Measurements from ENCODE around the gene ZBTB17.
A peak's percentile ranks its signal among the peaks of the same experiment; 100 is the strongest.

ZBTB17 gene

DNA sequence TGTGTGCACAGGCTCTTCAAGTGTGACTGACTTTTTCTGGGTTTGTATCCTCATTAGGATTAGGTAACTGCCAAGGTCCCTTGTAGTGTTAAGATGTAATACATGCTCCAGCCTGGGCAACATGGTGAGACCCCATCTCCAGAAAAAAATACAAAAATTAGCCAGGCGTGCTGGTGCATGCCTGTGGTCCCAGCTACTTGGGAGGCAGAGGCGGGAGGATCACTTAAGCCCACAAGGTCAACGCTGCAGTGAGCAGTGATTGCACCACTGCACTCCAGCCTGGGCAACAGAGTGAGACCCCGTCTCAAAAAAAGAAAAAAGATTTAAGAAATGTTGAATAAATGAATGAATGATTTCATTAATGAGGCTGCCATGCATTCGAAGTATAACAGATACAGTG, 15.1 kb downstream of the ZBTB17 start:
- no peak for DNase-seq (ENCODE audit: low spot score)

DNA sequence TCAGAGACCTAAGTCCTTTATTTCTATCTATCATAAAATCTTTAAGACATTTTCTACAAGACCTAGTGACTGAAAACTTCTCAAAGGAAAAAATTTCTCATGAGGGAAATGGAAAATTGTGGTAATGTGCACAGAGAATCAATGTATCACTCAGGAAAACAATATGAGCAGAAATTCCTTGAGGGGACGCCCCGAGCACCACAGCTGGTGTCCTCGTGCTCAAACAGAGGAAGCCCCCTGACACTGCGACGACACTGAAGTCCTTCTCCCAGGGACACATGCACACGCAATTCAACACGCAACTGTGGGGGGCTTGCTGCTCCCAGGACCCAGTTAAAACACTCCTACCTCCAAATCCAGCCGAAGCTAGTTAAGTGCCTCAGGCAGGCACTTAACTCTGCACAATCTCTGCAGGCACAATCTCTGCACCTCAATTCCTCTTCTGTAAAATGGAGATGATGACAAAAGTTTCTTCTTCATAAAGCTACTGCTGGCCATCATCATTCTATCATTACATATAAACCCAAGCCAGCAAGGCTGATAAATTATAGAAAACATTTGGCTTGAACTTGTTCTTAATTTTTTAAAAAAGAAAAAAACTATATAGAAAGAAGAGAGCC, 16.0 kb downstream of the ZBTB17 start:
- DNase-seq (ENCODE audit: low spot score) = no peak

DNA sequence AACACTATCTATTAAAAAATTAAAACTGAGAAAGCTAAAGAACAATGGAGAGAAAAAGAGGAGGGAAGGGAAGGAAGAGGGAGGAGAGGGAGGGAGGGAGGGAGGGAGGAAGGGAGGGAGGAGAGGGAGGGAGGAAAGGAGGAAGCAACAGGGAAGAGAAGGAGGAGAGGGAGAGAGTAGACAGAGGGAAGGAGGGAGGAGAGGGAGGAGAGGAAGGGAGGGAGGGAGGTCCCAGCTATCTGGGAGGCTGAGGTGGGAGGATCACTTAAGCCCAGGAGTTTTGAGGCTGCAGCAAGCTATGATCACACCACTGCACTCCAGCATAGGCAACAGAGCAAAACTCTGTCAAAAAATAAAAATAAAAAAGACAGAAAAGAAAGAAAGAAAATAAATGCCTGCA, 16.5 kb downstream of the ZBTB17 start:
- no peak for DNase-seq (ENCODE audit: low spot score)

DNA sequence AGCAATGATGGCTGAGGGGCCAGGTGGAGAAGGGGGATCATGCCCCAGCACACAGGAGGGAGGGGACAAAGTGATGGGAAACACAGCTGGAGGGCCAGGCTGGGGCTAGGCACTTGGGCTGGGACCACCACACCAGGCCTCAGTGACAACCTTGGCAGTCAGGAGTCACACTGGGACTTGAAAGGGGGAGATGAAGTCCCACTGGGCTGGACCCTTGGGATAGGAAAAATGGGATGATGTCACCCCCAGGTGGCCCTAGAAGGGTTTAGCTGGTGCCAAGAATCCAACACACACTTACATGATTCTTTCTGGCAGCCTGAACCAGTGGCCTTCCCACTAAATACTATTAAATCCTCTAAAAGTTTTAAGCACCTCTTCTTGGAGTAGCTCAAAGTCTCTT, 17.1 kb downstream of the ZBTB17 start:
- no peak for DNase-seq (ENCODE audit: low spot score)

DNA sequence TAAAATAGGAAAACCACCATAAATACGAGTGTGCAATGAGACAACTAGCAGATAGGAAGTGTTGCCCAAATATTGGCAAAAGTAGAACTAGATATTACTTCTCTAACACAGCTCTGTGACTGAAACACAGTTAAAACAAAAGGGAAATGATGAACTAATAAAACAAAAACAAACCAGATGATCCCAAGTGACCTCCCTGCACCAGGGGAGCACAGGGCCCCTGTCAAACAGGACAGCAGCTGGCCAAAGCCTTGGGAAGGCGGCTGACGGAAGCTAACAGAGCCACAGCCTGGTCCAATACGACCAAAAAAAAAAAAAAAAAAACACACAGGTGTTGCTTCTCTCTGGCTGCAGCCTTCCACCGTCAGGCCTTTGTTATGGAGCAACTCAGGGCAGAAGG, 17.8 kb downstream of the ZBTB17 start:
- DNase-seq (ENCODE audit: low spot score) = no peak

DNA sequence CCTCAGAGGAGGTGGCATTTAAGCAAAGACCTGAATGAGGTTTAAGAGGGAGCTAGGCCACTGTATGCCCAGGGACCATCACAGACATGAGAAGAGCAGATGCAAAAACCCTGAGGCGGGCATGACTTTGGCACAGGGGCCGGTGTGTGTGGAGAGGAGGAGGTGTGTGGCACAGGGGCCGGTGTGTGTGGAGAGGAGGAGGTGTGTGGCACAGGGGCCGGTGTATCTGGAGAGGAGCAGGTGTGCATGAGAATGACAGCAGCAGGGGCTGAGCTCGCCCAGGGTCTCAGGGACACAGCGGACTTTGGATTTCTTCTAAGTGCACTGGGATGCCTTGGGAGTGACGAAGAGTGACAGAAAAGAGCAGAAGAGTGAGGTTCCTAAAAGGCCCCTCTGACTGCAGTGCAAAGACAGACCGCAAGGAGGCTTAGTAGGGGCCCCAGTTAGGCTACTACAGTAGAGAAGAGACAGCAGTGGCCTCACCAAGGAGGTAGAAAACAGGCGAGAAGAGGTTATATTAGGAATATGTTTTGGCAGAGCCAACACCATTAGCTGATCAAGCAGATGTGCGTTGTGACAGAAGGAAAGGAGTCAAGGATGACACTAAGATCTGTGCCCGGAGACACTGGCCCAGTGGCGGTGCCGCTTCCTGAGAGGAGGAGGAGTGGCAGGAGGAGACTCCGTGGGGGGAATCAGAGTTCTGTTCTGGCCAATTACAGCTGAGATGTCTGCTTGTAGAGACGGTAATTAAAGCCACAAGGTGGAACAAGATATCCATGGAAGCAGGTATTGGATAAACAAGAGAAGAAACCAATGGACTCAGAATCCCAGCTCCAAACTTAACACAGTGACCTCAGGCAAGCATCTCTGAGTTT, 18.4 kb downstream of the ZBTB17 start:
- DNase-seq (ENCODE audit: low spot score) = peak; percentile 55

- no peak for DNase-seq (ENCODE audit: low spot score)
Measured at GRCh38 chr1:15956150-15956549, 19.8 kb downstream of the ZBTB17 start.

GRCh38 chr1:15955552-15955951, 20.3 kb downstream of the ZBTB17 start:
- no peak for DNase-seq (ENCODE audit: low spot score)

DNA sequence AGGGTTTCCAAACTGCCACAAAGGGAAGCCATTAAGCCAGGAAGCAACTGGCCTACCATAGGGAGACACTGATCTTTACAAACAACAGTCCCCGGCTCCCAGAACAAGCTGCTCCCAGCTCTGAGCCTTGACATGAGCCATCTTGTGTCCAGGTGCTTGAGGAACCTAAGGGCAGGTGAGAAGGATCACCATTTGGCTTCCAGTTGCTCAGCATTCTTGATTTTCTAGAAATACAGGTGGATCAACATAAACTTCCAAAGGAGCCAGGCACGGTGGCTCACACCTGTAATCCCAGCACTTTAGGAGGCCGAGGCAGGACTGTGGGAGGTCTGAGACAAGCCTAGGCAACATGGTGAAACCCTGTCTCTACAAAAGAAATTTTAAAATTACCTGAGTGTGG, 21.6 kb downstream of the ZBTB17 start:
- no peak for DNase-seq (ENCODE audit: low spot score)

GRCh38 chr1:15953791-15954241, 22.1 kb downstream of the ZBTB17 start:
- DNase-seq (ENCODE audit: low spot score) = no peak

DNA sequence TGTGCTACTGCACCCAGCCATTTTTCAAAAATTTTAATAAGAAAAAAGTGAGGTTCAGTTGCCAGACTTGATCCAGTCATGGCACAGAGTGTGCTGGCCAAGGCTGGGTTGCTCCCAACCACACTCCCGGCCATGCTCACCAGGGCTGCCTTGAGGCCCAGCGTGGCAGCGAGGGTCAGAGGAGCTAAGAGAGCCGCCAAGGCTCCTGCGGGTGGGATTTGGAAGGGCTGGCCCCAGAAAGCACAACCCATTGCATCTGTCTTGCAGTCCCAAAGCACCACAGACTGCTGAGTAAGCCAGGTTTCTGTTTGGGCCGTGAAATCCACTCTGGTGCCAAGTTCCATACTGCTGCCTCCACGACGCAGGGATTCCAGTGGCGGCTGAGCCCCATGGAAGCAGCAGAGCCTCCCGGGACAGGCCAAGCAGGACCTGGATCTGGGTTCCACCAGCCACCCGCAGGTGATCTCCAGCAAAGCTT, 22.6 kb downstream of the ZBTB17 start:
- no peak for DNase-seq (ENCODE audit: low spot score)

DNA sequence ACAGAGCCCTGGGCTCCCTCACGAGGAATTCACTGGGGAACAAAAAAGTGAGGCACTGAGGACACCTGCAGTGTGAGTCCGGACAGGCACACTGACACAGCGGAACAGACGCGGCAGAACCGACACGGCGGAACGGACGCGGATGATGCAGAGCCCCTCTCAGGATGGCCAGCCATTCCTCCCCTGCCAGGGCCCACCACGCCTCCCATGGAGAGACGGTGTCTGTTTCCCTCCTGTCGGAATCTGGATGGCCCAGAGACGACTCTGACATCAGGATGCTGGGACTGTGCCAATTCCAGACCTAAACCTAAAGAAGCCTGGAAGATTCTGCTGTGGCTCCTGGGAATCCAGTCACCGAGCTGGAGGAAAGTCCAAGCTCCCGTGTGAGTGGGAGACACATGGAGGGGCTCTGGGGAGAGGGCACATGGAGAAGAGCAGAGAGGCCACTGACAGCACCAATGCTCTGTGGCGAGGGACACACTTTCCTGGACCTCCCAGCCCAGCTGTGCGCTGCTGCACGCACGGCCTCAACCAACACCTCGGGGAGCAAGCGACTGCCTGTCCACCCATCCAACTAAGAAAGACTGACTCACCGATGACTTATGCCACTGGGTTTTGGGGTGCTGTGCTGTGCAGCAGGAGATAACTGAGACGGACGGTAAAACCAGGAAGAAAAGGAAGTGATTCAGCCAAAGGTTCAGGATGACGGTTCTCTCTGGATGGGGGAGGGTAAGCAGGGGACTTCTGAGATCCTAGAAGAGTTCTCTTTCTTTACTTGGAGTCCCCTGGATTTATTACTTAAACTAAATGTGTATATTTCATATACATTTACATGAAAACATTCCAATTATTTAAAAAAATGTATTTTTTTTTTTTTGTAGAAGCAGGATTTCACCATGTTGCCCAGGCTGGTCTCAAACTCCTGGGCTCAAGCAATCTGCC, 23.3 kb downstream of the ZBTB17 start:
- no peak for DNase-seq (ENCODE audit: low spot score)

GRCh38 chr1:15951341-15952153, 24.4 kb downstream of the ZBTB17 start:
- no peak for DNase-seq (ENCODE audit: low spot score)

- no peak for DNase-seq (ENCODE audit: low spot score)
Measured at GRCh38 chr1:15950763-15951295, 25.1 kb downstream of the ZBTB17 start.

DNA sequence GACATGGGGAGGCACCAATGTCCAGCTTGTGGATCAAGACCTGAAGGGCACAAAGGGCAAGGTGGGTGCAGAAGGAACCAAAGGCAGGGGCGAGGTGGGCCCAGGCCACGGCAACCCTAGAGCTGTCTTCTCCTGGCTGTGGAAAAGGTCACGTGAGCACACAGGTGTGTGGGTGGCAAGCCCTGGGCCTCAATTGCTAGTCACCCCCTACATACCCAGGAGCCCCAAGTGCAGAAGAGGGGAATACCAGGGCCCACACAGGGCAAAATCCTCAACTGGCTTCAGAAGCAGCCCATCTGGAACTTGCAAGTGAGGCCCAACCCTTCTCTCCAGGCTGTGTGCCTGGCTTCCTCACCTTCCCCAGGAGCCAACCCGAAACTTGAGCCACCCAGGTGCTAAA, 25.6 kb downstream of the ZBTB17 start:
- DNase-seq (ENCODE audit: low spot score) = no peak

DNA sequence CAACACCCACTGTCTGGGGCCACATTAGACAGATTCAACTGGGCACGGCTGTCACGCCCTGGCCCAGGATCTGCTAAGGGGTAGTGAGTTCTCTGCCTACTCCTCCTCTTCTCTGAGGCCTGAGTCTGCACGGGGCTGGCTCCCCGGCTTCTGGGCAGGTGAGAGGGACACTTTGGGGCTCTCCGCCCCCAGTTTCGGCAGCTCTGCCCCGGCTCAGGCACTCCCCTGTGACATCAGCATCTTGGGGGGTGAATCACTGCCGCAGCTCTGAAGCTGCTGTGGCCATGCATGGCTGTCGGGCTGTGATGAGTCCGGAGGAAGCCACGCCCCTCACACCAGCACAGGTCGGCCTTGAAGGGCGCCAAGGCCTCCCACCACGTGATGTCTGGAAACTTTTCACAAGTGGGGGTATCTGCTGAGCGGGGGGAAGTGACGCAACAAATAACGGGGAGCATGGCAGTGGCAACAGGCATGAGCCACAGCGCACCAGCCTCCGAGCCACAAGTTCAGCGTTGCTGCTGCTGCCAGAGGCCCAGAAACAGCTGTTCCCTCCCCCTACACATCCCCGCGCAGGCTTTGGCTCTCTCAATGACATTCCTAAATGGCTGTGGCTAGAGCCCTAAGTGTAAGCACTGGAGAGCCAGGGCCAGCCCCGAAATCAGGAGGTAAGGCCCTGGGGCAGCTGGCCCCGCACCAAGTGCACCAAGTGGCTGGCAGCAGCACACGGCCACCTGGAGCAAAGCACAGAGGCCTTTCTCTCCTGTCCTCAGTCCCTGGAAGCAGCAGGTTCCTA, 26.3 kb downstream of the ZBTB17 start:
- DNase-seq (ENCODE audit: low spot score) = peak; percentile 70

DNA sequence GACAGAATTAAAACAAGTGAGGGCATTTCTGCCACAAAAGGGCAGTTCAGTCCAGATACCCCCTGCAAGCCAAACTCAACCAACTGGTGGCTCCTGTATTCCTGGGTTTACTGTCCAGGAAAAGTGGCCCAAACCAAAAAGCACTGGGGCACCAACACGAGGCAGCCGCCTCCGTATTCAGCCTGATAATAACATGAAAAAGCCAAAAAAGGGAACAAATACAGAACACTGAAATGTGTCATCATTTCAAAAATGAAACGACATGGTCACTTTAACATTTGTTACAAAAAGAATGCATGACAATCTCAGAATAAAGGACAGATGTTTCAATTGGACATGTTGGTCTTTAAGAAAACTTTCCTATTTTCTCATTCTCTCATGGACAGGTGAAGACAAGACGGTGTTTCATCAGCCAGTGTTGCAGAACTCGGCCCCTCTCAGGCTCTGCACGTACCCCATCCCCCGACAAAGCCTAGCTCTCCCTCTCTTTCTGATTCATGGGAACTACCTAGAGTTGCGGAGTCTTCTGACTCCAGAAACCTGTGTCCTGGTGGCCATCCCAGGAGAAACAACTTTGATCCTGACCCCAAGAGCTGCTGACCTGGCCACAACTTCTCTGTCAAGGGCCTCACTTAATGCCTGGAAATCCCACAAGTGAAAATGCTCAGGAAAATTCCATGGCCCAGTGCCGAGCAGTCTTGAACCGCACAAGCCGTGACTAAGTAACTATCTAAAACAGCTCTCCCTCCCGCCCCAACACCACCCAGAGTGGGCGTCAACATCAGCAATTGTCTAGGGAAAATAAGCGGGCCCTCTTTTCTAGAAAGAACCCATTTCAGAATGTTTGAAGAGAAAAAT, 27.1 kb downstream of the ZBTB17 start:
- no peak for DNase-seq (ENCODE audit: low spot score)

DNA sequence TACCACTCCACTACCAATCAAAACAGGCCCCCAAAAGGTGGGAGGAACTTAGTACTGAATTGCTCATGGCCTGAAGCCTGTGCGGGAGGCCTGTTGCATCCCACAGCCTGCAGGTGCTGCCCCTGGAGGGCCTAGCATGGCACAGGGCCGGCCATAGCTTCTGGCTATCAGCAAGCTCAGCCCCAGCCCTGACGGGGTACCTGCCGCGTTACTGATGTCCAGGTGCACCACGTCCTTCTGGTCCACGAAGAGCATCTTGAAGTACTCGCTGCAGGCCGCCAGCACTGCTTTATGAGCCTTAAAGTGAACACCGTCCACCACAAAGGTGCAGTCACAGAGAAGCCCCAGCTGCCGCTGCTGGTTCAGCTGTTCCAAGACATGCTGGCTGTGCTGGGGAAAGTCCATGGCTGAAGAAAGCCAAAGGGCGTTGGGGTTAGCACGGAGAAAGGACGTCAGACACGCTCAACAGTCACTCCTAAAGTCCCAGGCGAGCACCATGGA, 27.8 kb downstream of the ZBTB17 start:
- no peak for DNase-seq (ENCODE audit: low spot score)
